ENCODE results near the gene DCPS. TPM values are rescaled to one million over a fixed set of nuclear protein-coding genes. Genes with fewer than 3 reads are reported as not detected.
"Not testable (repeated sequence)": the region's sequence is repeated elsewhere in the genome, so short reads cannot be mapped to it uniquely, and the experiment has no call there.

The DCPS gene
- total RNA-seq, 1 donor from 2014 or later: 11.2 TPM

DNA sequence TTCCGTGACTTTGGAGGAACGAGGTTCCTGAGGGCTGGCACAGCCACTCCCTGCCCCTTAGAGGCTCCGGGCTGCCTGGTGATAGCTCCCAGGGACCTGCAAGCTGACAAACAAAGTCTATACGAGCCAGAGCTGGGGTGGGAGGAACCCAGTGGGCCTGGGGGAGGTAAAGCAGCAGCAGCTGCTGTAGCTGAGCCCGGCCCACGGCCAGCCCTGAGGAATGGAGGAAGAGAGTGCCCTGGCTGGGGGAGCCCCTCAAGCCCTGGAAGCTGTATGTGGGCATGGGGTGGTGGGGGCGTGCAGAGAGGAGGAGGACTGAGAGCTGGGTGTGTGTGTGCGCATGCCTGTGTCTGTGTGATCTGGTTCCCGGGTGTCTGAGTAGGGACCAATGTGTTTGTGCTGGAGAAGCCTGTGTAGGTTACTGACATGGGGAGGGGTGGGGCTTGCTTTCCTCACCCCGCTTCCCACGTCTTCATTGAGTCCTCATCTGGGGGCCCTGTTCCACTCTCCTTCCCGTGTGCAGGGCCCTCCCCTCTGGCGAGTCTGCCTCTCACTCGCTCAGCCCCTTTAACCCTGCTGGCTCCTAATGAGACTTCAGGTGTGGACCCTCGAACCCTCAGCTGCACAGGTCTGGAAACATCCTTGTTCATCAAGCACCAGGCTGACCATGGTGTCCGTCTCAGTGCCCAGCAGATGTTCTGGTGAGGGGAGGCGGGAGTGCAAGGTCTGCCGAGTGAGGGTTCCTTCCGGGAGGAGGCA is 62.4 kb downstream of the DCPS start:
- DNase-seq (ENCODE audit: extremely low spot score, unreplicated experiment): no peak
- H3K27me3 Mint-ChIP-seq (ENCODE audit: unreplicated experiment): no peaks in the 10 kb centered on the region
- H3K36me3 Mint-ChIP-seq (ENCODE audit: unreplicated experiment): peaks cover 3% of the 10 kb centered on the region
- no peak for TF ChIP-seq CTCF (IDR thresholded peaks at IDR 0.05)
- H3K4me1 Mint-ChIP-seq (ENCODE audit: unreplicated experiment): peaks cover 67% of the 10 kb centered on the region
- no peak overlapping the region for H3K4me3 Mint-ChIP-seq (ENCODE audit: unreplicated experiment)
- no peaks in the 10 kb centered on the region for H3K9me3 Mint-ChIP-seq (ENCODE audit: unreplicated experiment)
- peak overlapping the region; percentile 63 for H3K27ac Mint-ChIP-seq (ENCODE audit: unreplicated experiment)

DNA sequence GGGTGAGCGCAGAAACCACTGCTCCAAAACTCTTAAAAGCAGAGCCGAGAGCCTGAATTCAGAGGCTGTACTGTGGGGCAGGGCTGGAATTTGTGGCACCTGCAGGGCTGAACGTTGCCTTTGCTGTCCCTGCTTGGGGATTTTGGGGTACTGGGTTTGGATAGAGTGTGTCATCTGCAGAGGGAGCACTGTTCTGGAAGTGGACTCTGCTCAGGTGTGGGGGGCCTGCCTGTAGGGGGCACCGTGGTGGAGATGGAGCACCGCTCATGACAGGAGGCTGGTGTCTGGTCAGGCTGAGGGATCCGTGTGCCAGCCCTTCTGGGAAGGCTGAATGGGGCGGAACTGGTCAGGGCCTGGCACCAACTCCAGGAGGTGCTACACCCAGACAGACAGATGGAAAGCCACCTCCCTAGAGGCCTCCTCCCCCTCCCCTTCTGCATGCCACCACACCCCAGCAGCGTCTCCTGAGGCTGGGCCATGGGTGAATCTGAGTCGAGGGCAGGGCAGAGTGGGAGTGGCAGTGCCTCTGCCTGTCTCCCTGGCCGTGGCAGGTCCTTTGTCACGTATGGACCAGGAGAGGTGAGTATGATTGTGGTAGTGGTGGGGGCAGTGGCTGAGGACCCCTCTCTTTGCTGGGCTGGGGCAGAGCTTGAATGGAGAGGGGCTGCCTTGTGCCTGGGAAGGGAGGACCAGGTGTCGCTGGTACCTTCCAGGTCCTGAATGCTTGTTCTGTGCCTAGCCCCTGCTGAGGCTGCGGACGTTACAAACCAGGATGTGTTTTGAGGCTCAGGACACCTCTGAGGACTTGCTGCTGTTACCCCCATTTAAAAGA is 63.2 kb downstream of the DCPS start:
- DNase-seq (ENCODE audit: extremely low spot score, unreplicated experiment); H3K9me3 Mint-ChIP-seq (ENCODE audit: unreplicated experiment): not testable (repeated sequence)
- H3K27ac Mint-ChIP-seq (ENCODE audit: unreplicated experiment): peak overlapping the region; percentile 63

GRCh38 chr11:126367806-126368205 is 63.9 kb downstream of the DCPS start:
- H3K9me3 Mint-ChIP-seq (ENCODE audit: unreplicated experiment): not testable (repeated sequence)

More for the DNA sequence above, 63.2 kb downstream of the DCPS start:
- peaks cover 70% of the 10 kb centered on the region for H3K4me1 Mint-ChIP-seq (ENCODE audit: unreplicated experiment)
- H3K27me3 Mint-ChIP-seq (ENCODE audit: unreplicated experiment); H3K36me3 Mint-ChIP-seq (ENCODE audit: unreplicated experiment); H3K4me3 Mint-ChIP-seq (ENCODE audit: unreplicated experiment): not testable (repeated sequence)

GRCh38 chr11:126368336-126369119 is 64.7 kb downstream of the DCPS start:
- H3K4me1 Mint-ChIP-seq (ENCODE audit: unreplicated experiment): peaks cover 69% of the 10 kb centered on the region
- H3K9me3 Mint-ChIP-seq (ENCODE audit: unreplicated experiment); H3K36me3 Mint-ChIP-seq (ENCODE audit: unreplicated experiment); DNase-seq (ENCODE audit: extremely low spot score, unreplicated experiment); H3K27me3 Mint-ChIP-seq (ENCODE audit: unreplicated experiment); H3K4me3 Mint-ChIP-seq (ENCODE audit: unreplicated experiment): not testable (repeated sequence)
- H3K27ac Mint-ChIP-seq (ENCODE audit: unreplicated experiment): peak overlapping the region; percentile 23

More at GRCh38 chr11:126367806-126368205, 63.9 kb downstream of the DCPS start:
- H3K4me3 Mint-ChIP-seq (ENCODE audit: unreplicated experiment); DNase-seq (ENCODE audit: extremely low spot score, unreplicated experiment); H3K27me3 Mint-ChIP-seq (ENCODE audit: unreplicated experiment); H3K27ac Mint-ChIP-seq (ENCODE audit: unreplicated experiment); H3K36me3 Mint-ChIP-seq (ENCODE audit: unreplicated experiment): not testable (repeated sequence)
- H3K4me1 Mint-ChIP-seq (ENCODE audit: unreplicated experiment): peaks cover 69% of the 10 kb centered on the region

DNA sequence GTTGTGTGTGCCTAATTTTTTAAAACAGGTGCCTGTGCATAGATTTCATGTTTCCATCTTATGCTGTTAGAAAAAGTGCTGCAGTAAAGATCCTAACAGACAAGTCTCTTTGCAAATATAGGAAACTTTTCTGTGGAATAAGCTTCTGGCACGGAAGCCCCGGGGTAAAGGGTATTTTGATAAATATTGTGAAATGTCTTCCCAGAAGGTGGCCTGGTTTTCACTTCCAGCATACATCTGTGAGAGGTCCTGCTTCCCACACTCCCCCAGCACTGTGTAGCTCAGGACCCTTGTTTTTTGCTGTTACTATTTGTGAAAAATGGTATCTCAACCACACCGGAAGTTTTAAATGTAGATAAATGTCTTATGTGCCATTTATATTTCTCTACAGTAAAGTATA is 66.2 kb downstream of the DCPS start:
- peaks cover 4% of the 10 kb centered on the region for H3K36me3 Mint-ChIP-seq (ENCODE audit: unreplicated experiment)
- H3K9me3 Mint-ChIP-seq (ENCODE audit: unreplicated experiment): no peaks in the 10 kb centered on the region
- no peak for TF ChIP-seq CTCF (IDR thresholded peaks at IDR 0.05)
- H3K27ac Mint-ChIP-seq (ENCODE audit: unreplicated experiment): peak overlapping the region; percentile 19
- no peaks in the 10 kb centered on the region for H3K27me3 Mint-ChIP-seq (ENCODE audit: unreplicated experiment)
- DNase-seq (ENCODE audit: extremely low spot score, unreplicated experiment): no peak
- no peak overlapping the region for H3K4me3 Mint-ChIP-seq (ENCODE audit: unreplicated experiment)
- peaks cover 74% of the 10 kb centered on the region for H3K4me1 Mint-ChIP-seq (ENCODE audit: unreplicated experiment)

DNA sequence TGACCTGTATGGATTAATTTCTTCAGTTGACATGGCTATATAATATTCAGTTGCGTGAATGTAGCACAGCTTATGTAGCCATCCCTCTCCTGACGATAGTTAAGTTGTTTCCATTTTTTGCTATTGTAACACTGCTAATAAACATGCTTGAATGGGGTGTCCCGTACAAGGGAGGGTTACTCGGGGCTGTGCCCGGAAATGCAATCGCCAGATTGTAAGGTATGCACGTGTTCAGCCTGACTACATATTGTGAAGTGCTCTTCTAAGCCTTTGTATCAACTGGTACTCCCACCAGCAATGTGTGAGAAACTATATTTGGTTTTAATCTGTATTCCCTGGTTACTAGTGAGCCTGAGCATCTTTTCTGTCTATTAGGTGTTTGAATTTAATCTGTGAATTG is 67.7 kb downstream of the DCPS start:
- Mint-ChIP-seq H3K27ac (ENCODE audit: unreplicated experiment) (peak overlapping the region; percentile 13), H3K9me3 (ENCODE audit: unreplicated experiment) (no peaks in the 10 kb centered on the region), H3K27me3 (ENCODE audit: unreplicated experiment) (no peaks in the 10 kb centered on the region), H3K36me3 (ENCODE audit: unreplicated experiment) (peaks cover 4% of the 10 kb centered on the region), H3K4me1 (ENCODE audit: unreplicated experiment) (peaks cover 67% of the 10 kb centered on the region), H3K4me3 (ENCODE audit: unreplicated experiment) (no peak overlapping the region)
- no peak for DNase-seq (ENCODE audit: extremely low spot score, unreplicated experiment)
- TF ChIP-seq CTCF (IDR thresholded peaks at IDR 0.05): no peak

DNA sequence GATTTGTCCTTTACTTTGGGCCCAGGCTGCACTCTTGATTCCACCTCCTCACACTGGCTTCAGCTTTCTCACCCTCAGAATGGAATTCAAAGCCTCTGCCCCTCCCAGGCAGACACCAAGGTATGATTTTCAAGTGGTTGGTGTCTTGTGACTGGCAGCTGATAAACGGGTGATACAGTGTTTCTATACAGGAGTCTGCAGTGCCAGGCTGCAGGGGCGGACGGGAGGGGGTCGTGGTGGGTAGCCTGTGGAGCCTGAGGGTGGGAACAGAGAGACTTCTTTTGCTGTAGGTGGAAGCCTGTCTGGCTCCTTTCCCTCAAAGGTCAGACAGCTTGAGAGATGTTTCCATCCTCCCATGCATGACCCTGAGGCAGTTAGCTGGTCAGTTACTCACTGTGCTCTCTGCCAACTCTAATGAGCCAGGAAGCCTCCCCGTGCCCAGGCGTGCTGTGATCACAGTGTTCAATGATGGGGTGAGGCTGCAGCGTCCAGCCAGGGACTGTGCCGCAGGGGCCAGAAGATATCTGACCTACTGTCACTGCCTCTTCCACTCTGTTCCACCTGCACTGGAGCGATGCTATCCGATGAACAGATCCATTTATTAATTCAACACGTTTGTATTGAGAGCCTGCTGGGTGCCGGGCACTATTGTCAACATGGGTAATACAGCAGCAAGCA is 69.7 kb downstream of the DCPS start:
- not testable (repeated sequence) for H3K27me3 Mint-ChIP-seq (ENCODE audit: unreplicated experiment)
- Mint-ChIP-seq H3K4me1 (ENCODE audit: unreplicated experiment) (peaks cover 66% of the 10 kb centered on the region), H3K27ac (ENCODE audit: unreplicated experiment) (peak overlapping the region; percentile 64)

GRCh38 chr11:126374562-126375300 is 70.9 kb downstream of the DCPS start:
- DNase-seq (ENCODE audit: extremely low spot score, unreplicated experiment); H3K36me3 Mint-ChIP-seq (ENCODE audit: unreplicated experiment); H3K9me3 Mint-ChIP-seq (ENCODE audit: unreplicated experiment); H3K27me3 Mint-ChIP-seq (ENCODE audit: unreplicated experiment); H3K4me3 Mint-ChIP-seq (ENCODE audit: unreplicated experiment): not testable (repeated sequence)
- peaks cover 64% of the 10 kb centered on the region for H3K4me1 Mint-ChIP-seq (ENCODE audit: unreplicated experiment)
- H3K27ac Mint-ChIP-seq (ENCODE audit: unreplicated experiment): peak overlapping the region; percentile 64

More for the DNA sequence above, 69.7 kb downstream of the DCPS start:
- not testable (repeated sequence) for H3K4me3 Mint-ChIP-seq (ENCODE audit: unreplicated experiment); H3K9me3 Mint-ChIP-seq (ENCODE audit: unreplicated experiment); DNase-seq (ENCODE audit: extremely low spot score, unreplicated experiment); H3K36me3 Mint-ChIP-seq (ENCODE audit: unreplicated experiment)
